HCT116 (cell line): ENCODE measurements around the gene LTBR. TPM values are rescaled to one million over a fixed set of nuclear protein-coding genes. Genes with fewer than 3 reads are reported as not detected.

ENCODE experiments used
- ATAC-seq: fragments of 200-7000 bp; cut with Tn5 transposase; 2 replicates; pipeline ENCODE4 v1.9.1; 2020; ENCODE audit warnings: mild to moderate bottlenecking, moderate library complexity
- BruUV-seq: library from RNA; stranded (reverse); fragments of 400-500 nt; replicated peaks from 2 replicates; lab custom pipeline; 2021; lab: Mats Ljungman, UMichigan
- CTCF ChIA-PET: fragments of 300-600 bp; sonication (Branson Sonifier 250); formaldehyde crosslinking; loops from one replicate; lab custom pipeline; 2021; ENCODE audit warnings: antibody characterized with exemption; lab: Charles Lee
- POLR2A ChIA-PET: fragments of 300-600, 350-600 bp; sonication (Branson Sonifier 250); formaldehyde crosslinking; loops from one replicate; lab custom pipeline; 2021; ENCODE audit warnings: antibody characterized with exemption; lab: Charles Lee
- RAD21 ChIA-PET, 2 experiments: fragments of 300-600 bp; sonication (Branson Sonifier 250); formaldehyde crosslinking; loops; one replicate each; lab custom pipeline; 2023; ENCODE audit warnings: low total read pairs in 2 of 2; ENCODE audit not compliant: uncharacterized antibody in 2 of 2, unreplicated experiment in 2 of 2, low non-redundant PET in 1 of 2; lab: Charles Lee
- DNase-seq: peaks from one replicate; pipeline ENCODE4 v3.0.0-alpha.2; 2010; ENCODE audit warnings: low read depth, low spot score
- H2AFZ ChIP-seq: fragments of 200-600 bp; shearing (Covaris generic), sonication (generic); 2 replicates; pipeline ENCODE4 v1.6.1; 2017; ENCODE audit warnings: low read depth, mixed run types, mixed read lengths, antibody characterized with exemption, low read length; ENCODE audit not compliant: poor library complexity, severe bottlenecking
- H3K27ac ChIP-seq: 2 replicates; pipeline ENCODE4 v1.5.1; 2012; ENCODE audit warnings: low read depth, low read length
- H3K27me3 ChIP-seq: fragments of 200-600 bp; sonication (generic); 2 replicates; pipeline ENCODE4 v1.6.1; 2016; ENCODE audit warnings: mixed run types, low read length, mixed read lengths; ENCODE audit not compliant: insufficient read depth
- H3K36me3 ChIP-seq, 2 experiments: fragments of 200-500 bp in 1 of 2; fragments of 200-600 bp in 1 of 2; sonication (Bioruptor generic) in 1 of 2; sonication (generic) in 1 of 2; 2 replicates each; pipeline versions ENCODE4 v1.5.1 to v1.6.1; 2014 to 2016; ENCODE audit warnings: low read length in 2 of 2, inconsistent platforms in 1 of 2, mixed read lengths in 1 of 2, mixed run types in 1 of 2; ENCODE audit not compliant: insufficient read depth in 2 of 2, control insufficient read depth in 1 of 2
- H3K4me1 ChIP-seq, 2 experiments: fragments of 200-600 bp in 1 of 2; sonication (generic) in 1 of 2; 2 replicates each; pipeline versions ENCODE4 v1.5.1 to v1.6.1; 2012 to 2017; ENCODE audit warnings: low read length in 2 of 2, inconsistent platforms in 1 of 2, mild to moderate bottlenecking in 1 of 2, mixed read lengths in 1 of 2, mixed run types in 1 of 2, moderate library complexity in 1 of 2; ENCODE audit not compliant: insufficient read depth in 2 of 2, control insufficient read depth in 1 of 2
- H3K4me2 ChIP-seq: fragments of 200-600 bp; sonication (generic); 2 replicates; pipeline ENCODE4 v1.6.1; 2017; ENCODE audit warnings: mixed run types, low read length, mixed read lengths
- H3K4me3 ChIP-seq, 2 experiments: fragments of 200-600 bp in 1 of 2; sonication (generic) in 1 of 2; replicated peaks in 1 of 2; 2 replicates each; pipeline ENCODE4 v1.5.1; 2011 to 2016; ENCODE audit warnings: low read length in 2 of 2, control low read depth in 1 of 2, low read depth in 1 of 2, mild to moderate bottlenecking in 1 of 2, mixed read lengths in 1 of 2, mixed run types in 1 of 2
- H3K79me2 ChIP-seq: fragments of 200-600 bp; sonication (generic); 2 replicates; pipeline ENCODE4 v1.6.1; 2017; ENCODE audit warnings: mild to moderate bottlenecking, mixed run types, low read length, moderate library complexity, mixed read lengths; ENCODE audit not compliant: insufficient read depth
- H3K9ac ChIP-seq: fragments of 200-600 bp; sonication (generic); 2 replicates; pipeline ENCODE4 v1.6.1; 2016; ENCODE audit warnings: low read length, mixed read lengths
- H3K9me2 ChIP-seq: fragments of 200-600 bp; sonication (generic), shearing (Covaris generic); 2 replicates; pipeline ENCODE4 v1.6.1; 2017; ENCODE audit warnings: mixed run types, mild to moderate bottlenecking, moderate library complexity; ENCODE audit not compliant: insufficient read depth
- H3K9me3 ChIP-seq, 2 experiments: fragments of 200-500 bp in 1 of 2; fragments of 200-600 bp in 1 of 2; sonication (Bioruptor generic) in 1 of 2; sonication (generic) in 1 of 2; 2 replicates each; pipeline ENCODE4 v1.6.1; 2014 to 2017; ENCODE audit warnings: low read length in 2 of 2, mixed read lengths in 2 of 2, inconsistent platforms in 1 of 2, low read depth in 1 of 2, mild to moderate bottlenecking in 1 of 2, mixed run types in 1 of 2, moderate library complexity in 1 of 2; ENCODE audit not compliant: control insufficient read depth in 1 of 2, insufficient read depth in 1 of 2
- H4K20me1 ChIP-seq: fragments of 200-600 bp; sonication (generic), shearing (Covaris generic); 2 replicates; pipeline ENCODE4 v1.6.1; 2017; ENCODE audit warnings: mixed run types, mild to moderate bottlenecking, moderate library complexity; ENCODE audit not compliant: insufficient read depth
- CBX3 ChIP-seq: IDR thresholded peaks from 2 replicates; pipeline ENCODE4 v1.6.1; 2012; ENCODE audit warnings: low read depth
- CEBPB ChIP-seq: IDR thresholded peaks from 2 replicates; pipeline ENCODE4 v1.6.1; 2012; ENCODE audit warnings: low read depth
- EGR1 ChIP-seq: IDR thresholded peaks from 2 replicates; pipeline ENCODE4 v1.6.1; 2012; ENCODE audit warnings: low read depth
- ELF1 ChIP-seq: IDR thresholded peaks from 2 replicates; pipeline ENCODE4 v1.6.1; 2012; ENCODE audit warnings: low read depth, borderline replicate concordance
- JUND ChIP-seq: IDR thresholded peaks from 2 replicates; pipeline ENCODE4 v1.6.1; 2012
- MAX ChIP-seq: IDR thresholded peaks from 2 replicates; pipeline ENCODE4 v1.6.1; 2012
- POLR2AphosphoS5 ChIP-seq: IDR thresholded peaks from 2 replicates; pipeline ENCODE4 v1.6.1; 2011; ENCODE audit warnings: mild to moderate bottlenecking, low read depth, low read length, moderate library complexity
- REST ChIP-seq: IDR thresholded peaks from 2 replicates; pipeline ENCODE4 v1.6.1; 2012; ENCODE audit warnings: low read depth
- SIN3A ChIP-seq: IDR thresholded peaks from 2 replicates; pipeline ENCODE4 v1.6.1; 2012; ENCODE audit warnings: low read depth
- SRF ChIP-seq: IDR thresholded peaks from 2 replicates; pipeline ENCODE4 v1.6.1; 2012; ENCODE audit warnings: low read depth
- ZBTB33 ChIP-seq: IDR thresholded peaks from 2 replicates; pipeline ENCODE4 v1.6.1; 2011; ENCODE audit warnings: mild to moderate bottlenecking, low read length, moderate library complexity; ENCODE audit not compliant: insufficient replicate concordance; ENCODE audit errors: extremely low read depth
- ZNF274 ChIP-seq: fragments of 200-500 bp; sonication (Bioruptor generic); IDR thresholded peaks from 2 replicates; pipeline ENCODE4 v1.6.1; 2014; ENCODE audit warnings: mild to moderate bottlenecking, low read depth, low read length, inconsistent platforms
- intact Hi-C: fragments of 100-400 bp; cut with micrococcal nuclease; formaldehyde crosslinking; loops from 2 replicates; pipeline ENCODE4 v1.10.0; 2022
- total RNA-seq: library from RNA; stranded (reverse); gene quantifications from one replicate; pipeline ENCODE4 v1.2.1, GENCODE V29; 2021; ENCODE audit not compliant: unreplicated experiment

LTBR gene
- total RNA-seq, 1 experiment from 2014 or later: 128 TPM

GRCh38 chr12:6392504-6392903, 8.5 kb downstream of the LTBR start:
- no peaks in the 10 kb centered on the region for H3K4me1 ChIP-seq
- POLR2A ChIA-PET: interaction anchor here (1.1 kb wide), 1 partner anchor 8 kb away, joined by 4 read pairs; the partner anchor contains the start of gene LTBR
- H2AFZ ChIP-seq: no peak overlapping the region
- H3K9me2 ChIP-seq: no peaks in the 10 kb centered on the region
- H3K4me2 ChIP-seq: no peak overlapping the region
- no peak overlapping the region for H3K27ac ChIP-seq
- no TSS peak for BruUV-seq
- TF ChIP-seq ZNF274 (no peak), CBX3 (no peak), EGR1 (no peak), SIN3A (no peak), CEBPB (no peak), SRF (no peak), ZBTB33 (no peak), MAX (no peak), REST (no peak), POLR2AphosphoS5 (no peak), ELF1 (no peak), JUND (no peak)
- no peak overlapping the region for H3K9ac ChIP-seq
- RAD21 ChIA-PET: no interaction called here
- peaks cover 11% of the 10 kb centered on the region; the same call in 1 of the 2 replicates for H3K79me2 ChIP-seq
- CTCF ChIA-PET: no interaction called here
- intact Hi-C loops: no loop called here
- no peaks in the 10 kb centered on the region for H3K9me3 ChIP-seq
- H3K4me3 ChIP-seq: no peak overlapping the region
- H3K36me3 ChIP-seq: peaks cover 12 to 29% of the 10 kb centered on the region in 2 experiments; a peak in 3 of 4 replicates
- H3K27me3 ChIP-seq: no peaks in the 10 kb centered on the region
- ATAC-seq (no peak), DNase-seq (no peak)
- H4K20me1 ChIP-seq: no peaks in the 10 kb centered on the region
